Parathyroid adenoma (tissue), 2 donors: Measurements from ENCODE around the gene DIO3.
"Not testable (repeated sequence)": the region's sequence is repeated elsewhere in the genome, so short reads cannot be mapped to it uniquely, and the experiment has no call there.

Experiments used
- H2AFZ ChIP-seq: fragments of 300-600 bp; sonication (generic); one replicate; pipeline ENCODE4 v1.7.0; 2017; ENCODE audit warnings: antibody characterized with exemption, mild to moderate bottlenecking
- H3K27ac ChIP-seq: fragments of 300-600 bp; sonication (generic); one replicate; pipeline ENCODE4 v1.7.0; 2017
- H3K27me3 ChIP-seq: fragments of 300-600 bp; sonication (generic); one replicate; pipeline ENCODE4 v1.7.0; 2017; ENCODE audit warnings: low read length; ENCODE audit not compliant: control insufficient read depth, insufficient read depth
- H3K36me3 ChIP-seq: fragments of 300-600 bp; sonication (generic); one replicate; pipeline ENCODE4 v1.7.0; 2017; ENCODE audit warnings: low read length; ENCODE audit not compliant: control insufficient read depth, insufficient read depth
- H3K4me1 ChIP-seq: fragments of 300-600 bp; sonication (generic); one replicate; pipeline ENCODE4 v1.7.0; 2017; ENCODE audit warnings: control low read depth
- H3K4me2 ChIP-seq: fragments of 300-600 bp; sonication (generic); one replicate; pipeline ENCODE4 v1.7.0; 2017; ENCODE audit warnings: low read length
- H3K4me3 ChIP-seq: fragments of 300-600 bp; sonication (generic); one replicate; pipeline ENCODE4 v1.7.0; 2017; ENCODE audit warnings: low read depth, low read length
- H3K79me2 ChIP-seq: fragments of 300-600 bp; sonication (generic); one replicate; pipeline ENCODE4 v1.7.0; 2017; ENCODE audit warnings: control low read depth
- H3K9ac ChIP-seq: fragments of 300-600 bp; sonication (generic); one replicate; pipeline ENCODE4 v1.7.0; 2017; ENCODE audit warnings: mild to moderate bottlenecking
- H3K9me3 ChIP-seq: fragments of 300-600 bp; sonication (generic); one replicate; pipeline ENCODE4 v1.7.0; 2017; ENCODE audit warnings: low read length; ENCODE audit not compliant: control insufficient read depth
- TF ChIP-seq, protein P1 (sequence below): fragments of 300-600 bp; sonication (generic); IDR thresholded peaks from one replicate; pipeline ENCODE4 v1.7.0; 2017; ENCODE audit warnings: antibody characterized with exemption, mild to moderate bottlenecking
- donor health status: primary hyperparathyroidism.

The DIO3 gene

DNA sequence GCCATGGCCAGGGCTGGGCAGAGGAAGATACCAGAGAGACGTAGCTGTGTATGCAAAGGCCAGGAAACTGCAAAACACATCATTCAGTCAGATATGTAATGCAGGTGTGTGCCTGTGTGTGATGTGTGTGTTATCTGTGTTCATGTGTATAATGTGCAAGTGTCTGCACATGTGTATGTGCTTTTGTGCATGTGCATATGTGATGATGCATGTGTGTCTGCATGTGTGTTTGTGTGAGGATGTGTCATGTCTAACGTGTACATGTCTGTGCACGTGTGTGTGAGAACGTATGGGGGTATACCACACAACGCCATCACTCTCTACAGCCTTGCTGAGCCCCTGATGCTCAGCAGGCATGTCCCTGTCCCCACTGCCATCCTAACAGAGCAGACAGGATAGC is 9.7 kb downstream of the DIO3 start:
- H3K9ac ChIP-seq, result no peak overlapping the region
- H2AFZ ChIP-seq, result no peak overlapping the region
- no peaks in the 10 kb centered on the region for H3K4me1 ChIP-seq
- H3K27me3 ChIP-seq, result peaks cover 2% of the 10 kb centered on the region
- H3K4me2 ChIP-seq, result no peak overlapping the region
- no peaks in the 10 kb centered on the region for H3K79me2 ChIP-seq
- H3K9me3 ChIP-seq, result no peaks in the 10 kb centered on the region
- H3K27ac ChIP-seq, result no peak overlapping the region
- TF ChIP-seq, protein P1, sequence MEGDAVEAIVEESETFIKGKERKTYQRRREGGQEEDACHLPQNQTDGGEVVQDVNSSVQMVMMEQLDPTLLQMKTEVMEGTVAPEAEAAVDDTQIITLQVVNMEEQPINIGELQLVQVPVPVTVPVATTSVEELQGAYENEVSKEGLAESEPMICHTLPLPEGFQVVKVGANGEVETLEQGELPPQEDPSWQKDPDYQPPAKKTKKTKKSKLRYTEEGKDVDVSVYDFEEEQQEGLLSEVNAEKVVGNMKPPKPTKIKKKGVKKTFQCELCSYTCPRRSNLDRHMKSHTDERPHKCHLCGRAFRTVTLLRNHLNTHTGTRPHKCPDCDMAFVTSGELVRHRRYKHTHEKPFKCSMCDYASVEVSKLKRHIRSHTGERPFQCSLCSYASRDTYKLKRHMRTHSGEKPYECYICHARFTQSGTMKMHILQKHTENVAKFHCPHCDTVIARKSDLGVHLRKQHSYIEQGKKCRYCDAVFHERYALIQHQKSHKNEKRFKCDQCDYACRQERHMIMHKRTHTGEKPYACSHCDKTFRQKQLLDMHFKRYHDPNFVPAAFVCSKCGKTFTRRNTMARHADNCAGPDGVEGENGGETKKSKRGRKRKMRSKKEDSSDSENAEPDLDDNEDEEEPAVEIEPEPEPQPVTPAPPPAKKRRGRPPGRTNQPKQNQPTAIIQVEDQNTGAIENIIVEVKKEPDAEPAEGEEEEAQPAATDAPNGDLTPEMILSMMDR, result no peak
- H3K4me3 ChIP-seq, result no peak overlapping the region
- no peaks in the 10 kb centered on the region for H3K36me3 ChIP-seq

DNA sequence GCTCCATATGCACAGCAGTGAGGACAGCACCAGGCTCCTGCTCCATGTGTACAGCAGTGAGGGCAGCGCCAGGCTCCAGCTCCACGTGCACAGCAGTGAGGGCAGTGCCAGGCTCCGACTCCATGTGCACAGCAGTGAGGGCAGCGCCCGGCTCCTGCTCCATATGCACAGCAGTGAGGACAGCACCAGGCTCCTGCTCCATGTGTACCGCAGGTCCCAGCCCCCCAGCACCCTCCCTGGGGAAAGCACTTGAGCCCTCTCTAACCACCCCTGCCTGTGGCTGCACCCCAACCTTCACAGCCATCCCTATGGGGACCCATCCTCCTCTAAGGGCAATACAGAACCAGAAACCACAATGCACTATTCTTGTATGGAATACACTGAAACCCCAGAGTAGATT is 11.2 kb downstream of the DIO3 start:
- not testable (repeated sequence) for H3K27me3 ChIP-seq, H3K9me3 ChIP-seq, H3K4me2 ChIP-seq, H3K4me3 ChIP-seq, H2AFZ ChIP-seq, H3K79me2 ChIP-seq, H3K4me1 ChIP-seq, H3K36me3 ChIP-seq, H3K9ac ChIP-seq, H3K27ac ChIP-seq

DNA sequence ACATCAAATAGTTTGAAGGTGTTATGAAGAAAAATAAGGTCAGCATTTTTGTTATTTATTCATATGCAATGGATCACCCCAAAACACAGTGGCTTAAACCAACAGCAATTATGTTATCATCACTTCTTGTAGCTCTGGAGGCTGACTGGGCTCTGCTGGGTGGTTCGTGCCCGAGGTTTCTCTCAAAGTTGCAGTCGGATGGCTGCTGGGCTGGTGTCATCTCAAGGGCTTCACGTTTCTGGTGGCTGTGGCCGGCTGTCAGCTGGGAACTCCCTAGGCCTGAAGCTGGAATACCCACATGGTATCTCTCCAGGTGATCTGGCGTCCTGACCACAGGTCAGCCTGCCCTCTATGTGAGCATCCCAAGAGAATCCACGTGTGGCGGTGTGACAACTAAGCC is 12.0 kb downstream of the DIO3 start:
- TF ChIP-seq, protein P1, result no peak
- Histone ChIP-seq H3K27me3 (no peaks in the 10 kb centered on the region), H3K9me3 (no peaks in the 10 kb centered on the region)

DNA sequence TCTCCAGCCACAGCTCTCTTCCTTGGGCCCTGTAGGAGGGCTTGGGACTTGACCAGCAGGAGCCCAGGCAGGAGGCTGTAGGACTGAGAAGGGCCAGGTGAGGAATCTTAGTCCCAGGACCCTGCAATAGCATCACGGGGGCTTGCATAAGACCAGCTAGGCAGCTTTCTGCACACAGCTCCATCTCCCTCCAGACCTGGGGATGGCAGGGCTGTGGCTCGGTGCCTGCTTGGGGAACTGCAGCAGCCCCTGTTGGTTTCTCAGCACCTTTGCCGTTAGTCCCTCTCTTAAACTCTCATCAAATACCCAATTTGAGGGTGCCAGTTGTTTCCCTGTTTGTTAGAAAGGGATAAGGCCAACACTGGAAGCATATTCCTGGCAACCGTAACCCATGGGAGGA is 14.3 kb downstream of the DIO3 start:
- H3K27me3 ChIP-seq, result no peaks in the 10 kb centered on the region
- H3K4me2 ChIP-seq, result no peak overlapping the region
- no peaks in the 10 kb centered on the region for H3K79me2 ChIP-seq
- H3K4me1 ChIP-seq, result no peaks in the 10 kb centered on the region
- H3K4me3 ChIP-seq, result no peak overlapping the region
- TF ChIP-seq, protein P1, result no peak
- no peak overlapping the region for H3K27ac ChIP-seq
- no peaks in the 10 kb centered on the region for H3K9me3 ChIP-seq
- H2AFZ ChIP-seq, result no peak overlapping the region
- H3K36me3 ChIP-seq, result no peaks in the 10 kb centered on the region
- no peak overlapping the region for H3K9ac ChIP-seq

More for the DNA sequence above, 12.0 kb downstream of the DIO3 start:
- Histone ChIP-seq H3K79me2 (no peaks in the 10 kb centered on the region), H3K36me3 (no peaks in the 10 kb centered on the region), H3K4me2 (no peak overlapping the region), H2AFZ (no peak overlapping the region), H3K9ac (no peak overlapping the region), H3K4me3 (no peak overlapping the region), H3K4me1 (no peaks in the 10 kb centered on the region), H3K27ac (no peak overlapping the region)

DNA sequence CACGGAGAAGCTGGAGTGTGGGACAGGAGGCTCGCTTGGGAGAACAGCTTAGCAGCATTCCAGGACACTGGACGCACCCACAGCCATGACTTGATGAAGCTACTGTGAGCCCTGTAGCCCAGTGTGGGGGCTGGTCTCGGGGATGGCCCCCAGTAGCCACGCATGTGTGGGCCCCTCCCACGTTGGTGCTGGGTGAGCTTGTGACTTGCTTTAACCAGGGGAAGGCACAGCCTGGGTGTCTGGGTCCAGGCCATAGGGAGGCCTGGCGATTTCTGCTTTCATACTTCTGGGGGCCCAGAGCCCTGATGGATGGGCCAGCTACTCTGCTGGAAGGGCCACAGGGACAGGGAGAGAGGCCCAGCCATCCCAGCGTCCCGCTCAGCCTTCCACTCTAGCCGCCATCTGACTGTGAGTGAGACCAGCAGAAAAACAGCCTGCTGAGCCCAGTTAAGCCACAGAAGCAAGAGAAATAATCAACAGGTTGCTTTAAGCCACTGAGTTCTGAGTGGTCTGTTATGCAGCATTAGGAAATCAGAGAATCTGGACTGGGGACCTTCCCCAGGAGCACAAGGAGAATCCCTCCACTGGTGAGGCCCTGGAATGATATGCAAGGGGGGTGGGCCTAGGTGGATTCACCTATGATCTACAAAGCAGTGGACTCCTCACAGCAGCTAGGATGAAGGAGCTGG is 16.1 kb downstream of the DIO3 start:
- no peaks in the 10 kb centered on the region for H3K79me2 ChIP-seq
- H3K9me3 ChIP-seq, result no peaks in the 10 kb centered on the region
- no peak overlapping the region for H3K9ac ChIP-seq
- no peaks in the 10 kb centered on the region for H3K4me1 ChIP-seq
- no peak overlapping the region for H2AFZ ChIP-seq
- H3K27ac ChIP-seq, result no peak overlapping the region
- H3K4me2 ChIP-seq, result no peak overlapping the region
- TF ChIP-seq, protein P1, result no peak
- no peaks in the 10 kb centered on the region for H3K36me3 ChIP-seq
- H3K27me3 ChIP-seq, result no peaks in the 10 kb centered on the region
- H3K4me3 ChIP-seq, result no peak overlapping the region
